ENCODE data around the gene TMEM17. TPM values are rescaled to one million over a fixed set of nuclear protein-coding genes. Genes with fewer than 3 reads are reported as not detected.

The TMEM17 gene
- total and polyA plus RNA-seq, 2 experiments from 2014 or later, result 0.94 to 1.7 TPM

DNA sequence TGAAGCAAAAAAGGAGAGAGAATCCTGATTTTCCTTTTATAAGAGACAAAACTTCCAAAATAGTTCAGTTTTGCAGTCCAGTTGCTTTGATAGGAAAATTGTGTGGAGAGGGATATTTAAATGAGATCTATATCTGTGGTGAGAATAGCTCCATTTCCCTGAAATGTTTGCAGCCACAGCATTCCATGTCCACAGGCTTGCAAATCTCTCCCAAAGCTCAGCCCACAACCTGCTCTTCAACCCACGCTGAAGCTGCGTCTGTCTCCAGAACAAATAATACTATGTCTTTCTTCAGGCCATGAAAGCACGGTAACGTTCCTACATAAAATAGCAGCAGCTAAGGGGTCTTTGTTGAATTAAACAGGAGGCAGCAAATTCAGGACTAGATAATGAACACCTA is 31.8 kb downstream of the TMEM17 start (continued):
- TF ChIP-seq, protein P1, sequence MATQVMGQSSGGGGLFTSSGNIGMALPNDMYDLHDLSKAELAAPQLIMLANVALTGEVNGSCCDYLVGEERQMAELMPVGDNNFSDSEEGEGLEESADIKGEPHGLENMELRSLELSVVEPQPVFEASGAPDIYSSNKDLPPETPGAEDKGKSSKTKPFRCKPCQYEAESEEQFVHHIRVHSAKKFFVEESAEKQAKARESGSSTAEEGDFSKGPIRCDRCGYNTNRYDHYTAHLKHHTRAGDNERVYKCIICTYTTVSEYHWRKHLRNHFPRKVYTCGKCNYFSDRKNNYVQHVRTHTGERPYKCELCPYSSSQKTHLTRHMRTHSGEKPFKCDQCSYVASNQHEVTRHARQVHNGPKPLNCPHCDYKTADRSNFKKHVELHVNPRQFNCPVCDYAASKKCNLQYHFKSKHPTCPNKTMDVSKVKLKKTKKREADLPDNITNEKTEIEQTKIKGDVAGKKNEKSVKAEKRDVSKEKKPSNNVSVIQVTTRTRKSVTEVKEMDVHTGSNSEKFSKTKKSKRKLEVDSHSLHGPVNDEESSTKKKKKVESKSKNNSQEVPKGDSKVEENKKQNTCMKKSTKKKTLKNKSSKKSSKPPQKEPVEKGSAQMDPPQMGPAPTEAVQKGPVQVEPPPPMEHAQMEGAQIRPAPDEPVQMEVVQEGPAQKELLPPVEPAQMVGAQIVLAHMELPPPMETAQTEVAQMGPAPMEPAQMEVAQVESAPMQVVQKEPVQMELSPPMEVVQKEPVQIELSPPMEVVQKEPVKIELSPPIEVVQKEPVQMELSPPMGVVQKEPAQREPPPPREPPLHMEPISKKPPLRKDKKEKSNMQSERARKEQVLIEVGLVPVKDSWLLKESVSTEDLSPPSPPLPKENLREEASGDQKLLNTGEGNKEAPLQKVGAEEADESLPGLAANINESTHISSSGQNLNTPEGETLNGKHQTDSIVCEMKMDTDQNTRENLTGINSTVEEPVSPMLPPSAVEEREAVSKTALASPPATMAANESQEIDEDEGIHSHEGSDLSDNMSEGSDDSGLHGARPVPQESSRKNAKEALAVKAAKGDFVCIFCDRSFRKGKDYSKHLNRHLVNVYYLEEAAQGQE (IDR thresholded peaks at IDR 0.05; ENCODE audit: unreplicated experiment), result no peak
- no peak for TF ChIP-seq ZNF331 (CRISPR knock-in tag; IDR thresholded peaks at IDR 0.05; ENCODE audit: low read depth)
- TF ChIP-seq, protein P2, sequence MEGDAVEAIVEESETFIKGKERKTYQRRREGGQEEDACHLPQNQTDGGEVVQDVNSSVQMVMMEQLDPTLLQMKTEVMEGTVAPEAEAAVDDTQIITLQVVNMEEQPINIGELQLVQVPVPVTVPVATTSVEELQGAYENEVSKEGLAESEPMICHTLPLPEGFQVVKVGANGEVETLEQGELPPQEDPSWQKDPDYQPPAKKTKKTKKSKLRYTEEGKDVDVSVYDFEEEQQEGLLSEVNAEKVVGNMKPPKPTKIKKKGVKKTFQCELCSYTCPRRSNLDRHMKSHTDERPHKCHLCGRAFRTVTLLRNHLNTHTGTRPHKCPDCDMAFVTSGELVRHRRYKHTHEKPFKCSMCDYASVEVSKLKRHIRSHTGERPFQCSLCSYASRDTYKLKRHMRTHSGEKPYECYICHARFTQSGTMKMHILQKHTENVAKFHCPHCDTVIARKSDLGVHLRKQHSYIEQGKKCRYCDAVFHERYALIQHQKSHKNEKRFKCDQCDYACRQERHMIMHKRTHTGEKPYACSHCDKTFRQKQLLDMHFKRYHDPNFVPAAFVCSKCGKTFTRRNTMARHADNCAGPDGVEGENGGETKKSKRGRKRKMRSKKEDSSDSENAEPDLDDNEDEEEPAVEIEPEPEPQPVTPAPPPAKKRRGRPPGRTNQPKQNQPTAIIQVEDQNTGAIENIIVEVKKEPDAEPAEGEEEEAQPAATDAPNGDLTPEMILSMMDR (conservative IDR thresholded peaks at IDR 0.05; ENCODE audit: low read depth in 2 of 2), result no peak
- TF ChIP-seq POLR2AphosphoS5 (IDR thresholded peaks at IDR 0.05; ENCODE audit: low read depth), result no peak
- no peak for TF ChIP-seq CREB1 (CRISPR knock-in tag; IDR thresholded peaks at IDR 0.05; ENCODE audit: low read depth)
- no peak for TF ChIP-seq STAT1 (IDR thresholded peaks at IDR 0.05; ENCODE audit: unreplicated experiment)
- no peak for TF ChIP-seq EZH2phosphoT487 (IDR thresholded peaks at IDR 0.05; ENCODE audit: unreplicated experiment)
- TF ChIP-seq NANOG (IDR thresholded peaks at IDR 0.05; ENCODE audit: borderline replicate concordance), result no peak
- no peak for TF ChIP-seq JUNB (IDR thresholded peaks at IDR 0.05; ENCODE audit: unreplicated experiment)

DNA sequence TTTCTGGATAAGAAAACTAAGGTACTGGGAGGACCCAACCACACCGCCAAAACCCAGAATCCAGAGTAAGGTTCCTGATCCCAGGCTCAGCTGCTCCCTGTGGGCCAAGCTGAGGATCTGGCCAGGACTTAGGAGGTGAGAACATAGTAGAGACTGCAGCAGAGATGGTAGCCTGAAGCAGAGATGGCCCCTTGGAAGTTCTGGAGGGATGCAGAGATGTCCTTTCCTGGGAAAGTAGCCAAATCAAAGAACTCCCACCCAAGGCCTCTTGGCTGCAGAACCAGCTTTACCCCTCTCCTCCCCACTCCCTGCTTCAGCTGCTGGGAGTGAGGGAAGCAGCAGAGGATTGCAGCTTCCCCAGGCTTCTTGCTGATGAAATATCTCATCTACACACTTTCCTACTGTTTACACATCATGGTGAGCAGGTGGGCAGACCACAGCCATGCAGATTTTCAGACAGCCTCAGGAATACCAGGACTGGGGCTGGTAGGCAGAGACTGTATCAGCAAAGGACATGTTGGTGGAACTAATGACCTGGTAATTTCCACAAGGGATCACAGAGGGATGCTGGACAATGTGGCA is 32.7 kb downstream of the TMEM17 start:
- H4K20me1 ChIP-seq (replicated peaks; ENCODE audit: insufficient read depth), result no peaks in the 10 kb centered on the region
- no peak overlapping the region for H3K4me3 Mint-ChIP-seq
- peaks cover 8% of the 10 kb centered on the region; the same call in 1 of the 2 replicates for H3K9me2 ChIP-seq (ENCODE audit: insufficient read depth)
- H3K4me2 ChIP-seq, result no peak overlapping the region
- peaks cover 39% of the 10 kb centered on the region for H3K4me1 Mint-ChIP-seq
- TF ChIP-seq JUNB (IDR thresholded peaks at IDR 0.05; ENCODE audit: unreplicated experiment), result no peak
- TF ChIP-seq, protein P3, sequence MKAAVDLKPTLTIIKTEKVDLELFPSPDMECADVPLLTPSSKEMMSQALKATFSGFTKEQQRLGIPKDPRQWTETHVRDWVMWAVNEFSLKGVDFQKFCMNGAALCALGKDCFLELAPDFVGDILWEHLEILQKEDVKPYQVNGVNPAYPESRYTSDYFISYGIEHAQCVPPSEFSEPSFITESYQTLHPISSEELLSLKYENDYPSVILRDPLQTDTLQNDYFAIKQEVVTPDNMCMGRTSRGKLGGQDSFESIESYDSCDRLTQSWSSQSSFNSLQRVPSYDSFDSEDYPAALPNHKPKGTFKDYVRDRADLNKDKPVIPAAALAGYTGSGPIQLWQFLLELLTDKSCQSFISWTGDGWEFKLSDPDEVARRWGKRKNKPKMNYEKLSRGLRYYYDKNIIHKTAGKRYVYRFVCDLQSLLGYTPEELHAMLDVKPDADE (IDR thresholded peaks at IDR 0.05), result no peak
- TF ChIP-seq CREB1 (CRISPR knock-in tag; IDR thresholded peaks at IDR 0.05; ENCODE audit: low read depth), result no peak
- H3K27me3 ChIP-seq (ENCODE audit: insufficient read depth), result no peaks in the 10 kb centered on the region
- peaks cover 3% of the 10 kb centered on the region for H3K27me3 Mint-ChIP-seq (ENCODE audit: insufficient read depth, low read depth, poor library complexity)
- no peaks in the 10 kb centered on the region; the same call in 1 of the 2 replicates for H3K79me2 ChIP-seq (replicated peaks; ENCODE audit: insufficient read depth)
- DNase-seq (ENCODE audit: low spot score) (no peak), ATAC-seq (no peak)
- H3F3A ChIP-seq (replicated peaks; ENCODE audit: low read depth), result no peaks in the 10 kb centered on the region
- H3K36me3 ChIP-seq (ENCODE audit: insufficient read depth), result no peaks in the 10 kb centered on the region
- H3K27ac ChIP-seq (ENCODE audit: low read depth), result no peak overlapping the region
- H2AFZ ChIP-seq, result no peak overlapping the region
- H3K27ac Mint-ChIP-seq, result no peak overlapping the region
- H3K9me3 Mint-ChIP-seq, result no peaks in the 10 kb centered on the region
- peaks cover 18% of the 10 kb centered on the region; the same call in 1 of the 2 replicates for H3K4me1 ChIP-seq (ENCODE audit: insufficient read depth)
- no peak overlapping the region for H3K4me3 ChIP-seq
- no peaks in the 10 kb centered on the region for H3K36me3 Mint-ChIP-seq (ENCODE audit: low read depth)
